Liver (tissue), 9 donors: ENCODE results near the gene SERINC4. TPM values are rescaled to one million over a fixed set of nuclear protein-coding genes. Genes with fewer than 3 reads are reported as not detected.

ENCODE experiments used
- DNase-seq: peaks from one replicate; pipeline ENCODE4 v3.0.0-alpha.2; 2017; ENCODE audit warnings: low spot score
- H3K27ac ChIP-seq, 2 donors: one replicate each; pipeline ENCODE4 v1.7.0; 2013; ENCODE audit warnings: inconsistent platforms in 2 of 2, low read length in 2 of 2, control low read depth in 1 of 2, low read depth in 1 of 2, mild to moderate bottlenecking in 1 of 2
- H3K27me3 ChIP-seq, 4 donors: one replicate each; pipeline versions ENCODE4 v1.6.1 to v1.7.0; 2013; ENCODE audit warnings: low read length in 3 of 4, inconsistent platforms in 1 of 4, mild to moderate bottlenecking in 1 of 4, moderate library complexity in 1 of 4; ENCODE audit not compliant: control insufficient read depth in 4 of 4, insufficient read depth in 4 of 4
- H3K36me3 ChIP-seq, 4 donors: one replicate each; pipeline versions ENCODE4 v1.6.1 to v1.7.0; 2013; ENCODE audit warnings: low read length in 3 of 4, mild to moderate bottlenecking in 3 of 4, low read depth in 1 of 4, moderate library complexity in 1 of 4; ENCODE audit not compliant: control insufficient read depth in 4 of 4, insufficient read depth in 3 of 4
- H3K4me1 ChIP-seq, 4 donors: one replicate each; pipeline versions ENCODE4 v1.6.1 to v1.7.0; 2013; ENCODE audit warnings: low read length in 3 of 4, mild to moderate bottlenecking in 3 of 4, moderate library complexity in 1 of 4; ENCODE audit not compliant: control insufficient read depth in 4 of 4, insufficient read depth in 4 of 4
- H3K4me3 ChIP-seq, 3 donors: one replicate each; pipeline versions ENCODE4 v1.6.1 to v1.7.0; 2013; ENCODE audit warnings: low read length in 3 of 3, control low read depth in 1 of 3, low read depth in 1 of 3, mild to moderate bottlenecking in 1 of 3
- H3K9ac ChIP-seq, 2 donors: one replicate each; pipeline ENCODE4 v1.7.0; 2013; ENCODE audit warnings: low read length in 2 of 2, mild to moderate bottlenecking in 2 of 2, moderate library complexity in 2 of 2, control low read depth in 1 of 2, low read depth in 1 of 2
- H3K9me3 ChIP-seq, 4 donors: one replicate each; pipeline versions ENCODE4 v1.6.1 to v1.7.0; 2013; ENCODE audit warnings: low read length in 3 of 4; ENCODE audit not compliant: control insufficient read depth in 4 of 4
- EGR1 ChIP-seq, 2 donors: IDR thresholded peaks; 2 replicates each; pipeline ENCODE4 v1.6.1; 2016 to 2018; ENCODE audit warnings: antibody characterized with exemption in 2 of 2, low read depth in 2 of 2
- FOXA1 ChIP-seq: IDR thresholded peaks from 2 replicates; pipeline ENCODE4 v1.6.1; 2016; ENCODE audit warnings: antibody characterized with exemption
- FOXA2 ChIP-seq: IDR thresholded peaks from 2 replicates; pipeline ENCODE4 v1.6.1; 2016; ENCODE audit warnings: antibody characterized with exemption
- GABPA ChIP-seq, 2 donors: IDR thresholded peaks in 1 of 2; conservative IDR thresholded peaks in 1 of 2; 2 replicates each; pipeline ENCODE4 v1.6.1; 2016; ENCODE audit warnings: antibody characterized with exemption in 2 of 2, mild to moderate bottlenecking in 1 of 2, moderate library complexity in 1 of 2
- HNF4A ChIP-seq, 2 donors: conservative IDR thresholded peaks; 2 replicates each; pipeline ENCODE4 v1.6.1; 2016; ENCODE audit warnings: antibody characterized with exemption in 2 of 2, mild to moderate bottlenecking in 2 of 2
- HNF4G ChIP-seq: IDR thresholded peaks from 2 replicates; pipeline ENCODE4 v1.6.1; 2016; ENCODE audit warnings: antibody characterized with exemption
- RAD21 ChIP-seq, 2 donors: IDR thresholded peaks; 2 replicates each; pipeline ENCODE4 v1.6.1; 2016; ENCODE audit warnings: antibody characterized with exemption in 2 of 2, mild to moderate bottlenecking in 2 of 2
- RXRA ChIP-seq, 2 donors: IDR thresholded peaks; 2 replicates each; pipeline ENCODE4 v1.6.1; 2017 to 2018; ENCODE audit warnings: antibody characterized with exemption in 2 of 2, mild to moderate bottlenecking in 1 of 2
- SP1 ChIP-seq: IDR thresholded peaks from 2 replicates; pipeline ENCODE4 v1.6.1; 2018; ENCODE audit warnings: antibody characterized with exemption, mild to moderate bottlenecking
- TAF1 ChIP-seq: conservative IDR thresholded peaks from 2 replicates; pipeline ENCODE4 v1.6.1; 2016; ENCODE audit warnings: antibody characterized with exemption, mild to moderate bottlenecking
- YY1 ChIP-seq: IDR thresholded peaks from 2 replicates; pipeline ENCODE4 v1.6.1; 2016; ENCODE audit warnings: antibody characterized with exemption, mild to moderate bottlenecking
- WGBS: extraction: QIAGEN DNeasy Blood & Tissue Kit; methylation state at CpG from one replicate; pipeline ENCODE4 v1.1.7; 2013; 5-methylcytosine and 5-hydroxymethylcytosine counted together
- polyA plus RNA-seq, 2 donors: library from polyadenylated mRNA; stranded (reverse) in 1 of 2; unstranded in 1 of 2; fragments of 200-250 nt in 1 of 2; fragments of >200 nt in 1 of 2; fragmentation: Nextera tagmentation in 1 of 2; extraction: Ambion mirVana in 1 of 2; gene quantifications; one replicate each; pipeline versions ENCODE4 v1.2.1 to v1.2.3, GENCODE V29; 2013 to 2015
- total RNA-seq, 2 donors: library from RNA; depleted of rRNA; stranded (reverse); fragments of >200 nt; gene quantifications; one replicate each; pipeline ENCODE4 v1.2.3, GENCODE V29; 2014
- TF ChIP-seq, protein P1 (sequence below): IDR thresholded peaks from 2 replicates; pipeline ENCODE4 v1.6.1; 2016; ENCODE audit warnings: antibody characterized with exemption
- TF ChIP-seq, protein P2 (sequence below): IDR thresholded peaks from 2 replicates; pipeline ENCODE4 v1.6.1; 2016; ENCODE audit warnings: antibody characterized with exemption, mild to moderate bottlenecking
- TF ChIP-seq, protein P3 (sequence below): IDR thresholded peaks from 2 replicates; pipeline ENCODE4 v1.6.1; 2016; ENCODE audit warnings: antibody characterized with exemption
- TF ChIP-seq, protein P4 (sequence below): fragments of 150-350 bp; IDR thresholded peaks from 2 replicates; pipeline ENCODE4 v1.5.1; 2017; ENCODE audit warnings: improper control_type of control experiment, low read depth, low read length; ENCODE audit not compliant: missing input control
- TF ChIP-seq, protein P5 (sequence below): IDR thresholded peaks from 2 replicates; pipeline ENCODE4 v1.6.1; 2016; ENCODE audit warnings: antibody characterized with exemption
- donor health status: healthy.
- donor health status: healthy.
- donor health status: healthy.
- donor health status: healthy.
- donor health status: healthy.

The SERINC4 gene
- total and polyA plus RNA-seq, 4 donors = 0.06 TPM; not detected in 3

DNA sequence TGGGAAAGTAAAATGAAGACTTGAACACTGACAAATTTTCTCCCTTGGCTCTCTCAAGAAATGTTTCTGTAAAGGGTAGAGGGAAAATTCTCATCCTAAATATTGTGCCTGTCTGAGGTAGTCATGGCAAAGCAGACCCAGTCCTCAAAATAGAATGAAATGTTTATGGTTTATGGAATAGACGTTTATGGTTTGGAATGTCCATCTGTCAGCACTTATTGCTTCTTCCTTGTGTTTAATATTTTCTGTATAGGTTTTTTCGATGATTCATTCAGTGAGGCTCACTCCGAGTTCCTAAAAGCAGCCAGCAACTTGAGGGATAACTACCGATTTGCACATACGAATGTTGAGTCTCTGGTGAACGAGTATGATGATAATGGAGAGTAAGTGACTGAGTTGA lies 37.2 kb downstream of the SERINC4 start:
- H3K4me3 ChIP-seq = no peak overlapping the region
- no peaks in the 10 kb centered on the region for H3K27me3 ChIP-seq
- no peaks in the 10 kb centered on the region for H3K4me1 ChIP-seq
- H3K36me3 ChIP-seq = peaks cover 19 to 83% (median 68%) of the 10 kb centered on the region in 4 donors
- TF ChIP-seq, protein P1, sequence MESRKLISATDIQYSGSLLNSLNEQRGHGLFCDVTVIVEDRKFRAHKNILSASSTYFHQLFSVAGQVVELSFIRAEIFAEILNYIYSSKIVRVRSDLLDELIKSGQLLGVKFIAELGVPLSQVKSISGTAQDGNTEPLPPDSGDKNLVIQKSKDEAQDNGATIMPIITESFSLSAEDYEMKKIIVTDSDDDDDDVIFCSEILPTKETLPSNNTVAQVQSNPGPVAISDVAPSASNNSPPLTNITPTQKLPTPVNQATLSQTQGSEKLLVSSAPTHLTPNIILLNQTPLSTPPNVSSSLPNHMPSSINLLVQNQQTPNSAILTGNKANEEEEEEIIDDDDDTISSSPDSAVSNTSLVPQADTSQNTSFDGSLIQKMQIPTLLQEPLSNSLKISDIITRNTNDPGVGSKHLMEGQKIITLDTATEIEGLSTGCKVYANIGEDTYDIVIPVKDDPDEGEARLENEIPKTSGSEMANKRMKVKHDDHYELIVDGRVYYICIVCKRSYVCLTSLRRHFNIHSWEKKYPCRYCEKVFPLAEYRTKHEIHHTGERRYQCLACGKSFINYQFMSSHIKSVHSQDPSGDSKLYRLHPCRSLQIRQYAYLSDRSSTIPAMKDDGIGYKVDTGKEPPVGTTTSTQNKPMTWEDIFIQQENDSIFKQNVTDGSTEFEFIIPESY = no peak
- no peak for TF ChIP-seq HNF4A (conservative IDR thresholded peaks at IDR 0.05)
- TF ChIP-seq RAD21 (IDR thresholded peaks at IDR 0.05) = no peak
- TF ChIP-seq SP1 = no peak
- TF ChIP-seq HNF4G = no peak
- TF ChIP-seq TAF1 = no peak
- TF ChIP-seq RXRA (IDR thresholded peaks at IDR 0.05) = no peak
- TF ChIP-seq, protein P2, sequence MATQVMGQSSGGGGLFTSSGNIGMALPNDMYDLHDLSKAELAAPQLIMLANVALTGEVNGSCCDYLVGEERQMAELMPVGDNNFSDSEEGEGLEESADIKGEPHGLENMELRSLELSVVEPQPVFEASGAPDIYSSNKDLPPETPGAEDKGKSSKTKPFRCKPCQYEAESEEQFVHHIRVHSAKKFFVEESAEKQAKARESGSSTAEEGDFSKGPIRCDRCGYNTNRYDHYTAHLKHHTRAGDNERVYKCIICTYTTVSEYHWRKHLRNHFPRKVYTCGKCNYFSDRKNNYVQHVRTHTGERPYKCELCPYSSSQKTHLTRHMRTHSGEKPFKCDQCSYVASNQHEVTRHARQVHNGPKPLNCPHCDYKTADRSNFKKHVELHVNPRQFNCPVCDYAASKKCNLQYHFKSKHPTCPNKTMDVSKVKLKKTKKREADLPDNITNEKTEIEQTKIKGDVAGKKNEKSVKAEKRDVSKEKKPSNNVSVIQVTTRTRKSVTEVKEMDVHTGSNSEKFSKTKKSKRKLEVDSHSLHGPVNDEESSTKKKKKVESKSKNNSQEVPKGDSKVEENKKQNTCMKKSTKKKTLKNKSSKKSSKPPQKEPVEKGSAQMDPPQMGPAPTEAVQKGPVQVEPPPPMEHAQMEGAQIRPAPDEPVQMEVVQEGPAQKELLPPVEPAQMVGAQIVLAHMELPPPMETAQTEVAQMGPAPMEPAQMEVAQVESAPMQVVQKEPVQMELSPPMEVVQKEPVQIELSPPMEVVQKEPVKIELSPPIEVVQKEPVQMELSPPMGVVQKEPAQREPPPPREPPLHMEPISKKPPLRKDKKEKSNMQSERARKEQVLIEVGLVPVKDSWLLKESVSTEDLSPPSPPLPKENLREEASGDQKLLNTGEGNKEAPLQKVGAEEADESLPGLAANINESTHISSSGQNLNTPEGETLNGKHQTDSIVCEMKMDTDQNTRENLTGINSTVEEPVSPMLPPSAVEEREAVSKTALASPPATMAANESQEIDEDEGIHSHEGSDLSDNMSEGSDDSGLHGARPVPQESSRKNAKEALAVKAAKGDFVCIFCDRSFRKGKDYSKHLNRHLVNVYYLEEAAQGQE = no peak
- no peaks in the 10 kb centered on the region for H3K9me3 ChIP-seq
- 91% methylated on average over 6 of the region's 6 CpGs for WGBS
- H3K9ac ChIP-seq = no peak overlapping the region
- H3K27ac ChIP-seq = no peak overlapping the region
- DNase-seq = no peak

DNA sequence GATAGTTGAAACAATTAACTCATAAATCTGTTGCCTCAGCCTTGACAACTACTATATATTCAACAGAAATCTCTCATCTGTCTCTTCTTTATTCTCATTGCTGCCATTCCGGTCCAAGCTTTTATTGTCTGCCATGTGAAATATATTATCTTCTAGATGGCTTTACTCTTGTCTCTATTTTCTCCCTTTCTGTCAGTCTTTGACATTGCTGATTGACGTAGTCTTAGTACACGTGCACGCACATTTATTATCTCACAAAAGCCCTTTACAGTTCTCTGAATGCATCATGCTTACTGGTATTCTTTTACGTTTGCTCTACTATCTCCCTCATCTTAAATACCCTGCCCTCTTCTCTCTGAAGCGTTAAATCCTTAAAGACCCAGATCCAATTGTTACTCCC lies 48.1 kb downstream of the SERINC4 start:
- Histone ChIP-seq H3K27me3 (no peaks in the 10 kb centered on the region), H3K9ac (no peak overlapping the region), H3K9me3 (no peaks in the 10 kb centered on the region), H3K4me1 (peaks cover 20 to 31% (median 27%) of the 10 kb centered on the region in 4 donors), H3K4me3 (no peak overlapping the region), H3K36me3 (peaks cover 11 to 28% (median 21%) of the 10 kb centered on the region in 4 donors), H3K27ac (no peak overlapping the region)
- 88% methylated on average over 6 of the region's 6 CpGs for WGBS
- TF ChIP-seq SP1 (no peak), FOXA1 (no peak), GABPA (IDR thresholded peaks at IDR 0.05 in 1 of 2, conservative IDR thresholded peaks at IDR 0.05 in 1 of 2) (no peak), RAD21 (IDR thresholded peaks at IDR 0.05) (no peak), YY1 (no peak), FOXA2 (no peak), RXRA (IDR thresholded peaks at IDR 0.05) (no peak), HNF4G (no peak), EGR1 (IDR thresholded peaks at IDR 0.05; ENCODE audit: low read depth in 2 of 2) (no peak)
- TF ChIP-seq, protein P3, sequence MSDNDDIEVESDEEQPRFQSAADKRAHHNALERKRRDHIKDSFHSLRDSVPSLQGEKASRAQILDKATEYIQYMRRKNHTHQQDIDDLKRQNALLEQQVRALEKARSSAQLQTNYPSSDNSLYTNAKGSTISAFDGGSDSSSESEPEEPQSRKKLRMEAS = no peak
- TF ChIP-seq, protein P2 = no peak
- TF ChIP-seq, protein P4, sequence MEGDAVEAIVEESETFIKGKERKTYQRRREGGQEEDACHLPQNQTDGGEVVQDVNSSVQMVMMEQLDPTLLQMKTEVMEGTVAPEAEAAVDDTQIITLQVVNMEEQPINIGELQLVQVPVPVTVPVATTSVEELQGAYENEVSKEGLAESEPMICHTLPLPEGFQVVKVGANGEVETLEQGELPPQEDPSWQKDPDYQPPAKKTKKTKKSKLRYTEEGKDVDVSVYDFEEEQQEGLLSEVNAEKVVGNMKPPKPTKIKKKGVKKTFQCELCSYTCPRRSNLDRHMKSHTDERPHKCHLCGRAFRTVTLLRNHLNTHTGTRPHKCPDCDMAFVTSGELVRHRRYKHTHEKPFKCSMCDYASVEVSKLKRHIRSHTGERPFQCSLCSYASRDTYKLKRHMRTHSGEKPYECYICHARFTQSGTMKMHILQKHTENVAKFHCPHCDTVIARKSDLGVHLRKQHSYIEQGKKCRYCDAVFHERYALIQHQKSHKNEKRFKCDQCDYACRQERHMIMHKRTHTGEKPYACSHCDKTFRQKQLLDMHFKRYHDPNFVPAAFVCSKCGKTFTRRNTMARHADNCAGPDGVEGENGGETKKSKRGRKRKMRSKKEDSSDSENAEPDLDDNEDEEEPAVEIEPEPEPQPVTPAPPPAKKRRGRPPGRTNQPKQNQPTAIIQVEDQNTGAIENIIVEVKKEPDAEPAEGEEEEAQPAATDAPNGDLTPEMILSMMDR = no peak
- TF ChIP-seq, protein P5, sequence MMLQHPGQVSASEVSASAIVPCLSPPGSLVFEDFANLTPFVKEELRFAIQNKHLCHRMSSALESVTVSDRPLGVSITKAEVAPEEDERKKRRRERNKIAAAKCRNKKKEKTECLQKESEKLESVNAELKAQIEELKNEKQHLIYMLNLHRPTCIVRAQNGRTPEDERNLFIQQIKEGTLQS = no peak
- TF ChIP-seq, protein P1 = no peak
- no peak for DNase-seq
